Fibroblast of lung (primary cell): Measurements from ENCODE around the gene EMID1.

ENCODE experiments used
- EZH2 ChIP-seq: IDR thresholded peaks from 2 replicates; pipeline ENCODE4 v1.5.1; 2012; ENCODE audit warnings: low read length, control low read depth, mild to moderate bottlenecking; ENCODE audit errors: missing control alignments
- TF ChIP-seq, protein P1 (sequence below), 2 donors: IDR thresholded peaks in 1 of 2; conservative IDR thresholded peaks in 1 of 2; 1 replicate in 1 of 2; 2 replicates in 1 of 2; pipeline ENCODE4 v1.5.1; 2011 to 2012; ENCODE audit warnings: low read length in 2 of 2, control low read depth in 1 of 2, inconsistent platforms in 1 of 2, low read depth in 1 of 2, mild to moderate bottlenecking in 1 of 2

DNA sequence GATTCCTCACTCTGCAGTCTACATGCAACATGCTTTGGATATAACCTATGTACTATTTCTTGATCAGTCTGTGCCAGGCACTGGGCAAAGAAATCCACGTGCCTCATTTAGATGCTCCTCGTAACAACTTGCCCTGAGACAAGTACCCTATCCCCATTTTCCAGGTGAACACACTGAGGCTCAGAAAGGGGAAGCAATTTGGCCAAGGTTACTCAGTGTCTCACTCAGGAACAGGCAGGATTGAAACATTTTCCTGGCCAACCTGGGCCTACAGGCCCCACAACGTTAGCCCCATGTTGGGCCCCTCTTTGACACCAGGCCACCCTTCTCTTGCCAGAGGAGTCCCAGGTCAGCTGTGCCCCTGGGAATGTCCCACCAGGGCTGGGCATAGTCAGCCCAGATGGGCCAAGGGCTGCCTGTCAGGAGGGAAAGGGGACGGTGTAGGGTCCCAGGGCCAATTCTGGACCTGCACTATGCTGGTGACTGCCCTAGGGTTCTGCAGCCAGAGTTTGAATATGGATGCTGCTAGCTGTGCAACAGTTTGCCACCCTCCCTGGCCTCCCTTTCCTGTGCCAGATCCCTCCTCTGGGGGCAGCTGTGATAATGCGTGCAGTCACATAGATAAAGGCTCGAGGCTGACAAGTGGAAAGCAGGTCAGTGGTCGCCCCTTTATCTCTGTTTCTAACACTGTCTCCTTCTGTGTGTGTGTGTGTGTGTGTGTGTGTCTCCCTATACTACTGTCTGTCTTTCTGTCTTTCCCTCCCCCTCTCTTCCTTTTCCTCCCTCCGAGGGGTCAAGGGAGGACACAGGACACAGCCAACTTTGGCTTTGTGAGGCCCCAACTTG, 10.4 kb upstream of the EMID1 start:
- TF ChIP-seq, protein P1, sequence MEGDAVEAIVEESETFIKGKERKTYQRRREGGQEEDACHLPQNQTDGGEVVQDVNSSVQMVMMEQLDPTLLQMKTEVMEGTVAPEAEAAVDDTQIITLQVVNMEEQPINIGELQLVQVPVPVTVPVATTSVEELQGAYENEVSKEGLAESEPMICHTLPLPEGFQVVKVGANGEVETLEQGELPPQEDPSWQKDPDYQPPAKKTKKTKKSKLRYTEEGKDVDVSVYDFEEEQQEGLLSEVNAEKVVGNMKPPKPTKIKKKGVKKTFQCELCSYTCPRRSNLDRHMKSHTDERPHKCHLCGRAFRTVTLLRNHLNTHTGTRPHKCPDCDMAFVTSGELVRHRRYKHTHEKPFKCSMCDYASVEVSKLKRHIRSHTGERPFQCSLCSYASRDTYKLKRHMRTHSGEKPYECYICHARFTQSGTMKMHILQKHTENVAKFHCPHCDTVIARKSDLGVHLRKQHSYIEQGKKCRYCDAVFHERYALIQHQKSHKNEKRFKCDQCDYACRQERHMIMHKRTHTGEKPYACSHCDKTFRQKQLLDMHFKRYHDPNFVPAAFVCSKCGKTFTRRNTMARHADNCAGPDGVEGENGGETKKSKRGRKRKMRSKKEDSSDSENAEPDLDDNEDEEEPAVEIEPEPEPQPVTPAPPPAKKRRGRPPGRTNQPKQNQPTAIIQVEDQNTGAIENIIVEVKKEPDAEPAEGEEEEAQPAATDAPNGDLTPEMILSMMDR (conservative IDR thresholded peaks at IDR 0.05 in 1 of 2, IDR thresholded peaks at IDR 0.05 in 1 of 2; ENCODE audit: low read depth in 1 of 2, low read length in 2 of 2), result no peak
- TF ChIP-seq EZH2, result no peak
